Endothelial cell of umbilical vein (primary cell): ENCODE data around the gene RPLP2. TPM values are rescaled to one million over a fixed set of nuclear protein-coding genes. Genes with fewer than 3 reads are reported as not detected.

Source experiments
- BruUV-seq: library from RNA; stranded (reverse); fragments of 400-500 nt; replicated peaks from 2 replicates; lab custom pipeline; 2021; lab: Mats Ljungman, UMichigan
- CTCF ChIA-PET: fragments of 300-600, 350-600 bp; sonication (Branson Sonifier 250); formaldehyde crosslinking; loops from one replicate; lab custom pipeline; 2021; ENCODE audit warnings: antibody characterized with exemption, inconsistent platforms; lab: Charles Lee
- POLR2A ChIA-PET: fragments of 300-600, 350-600 bp; sonication (Branson Sonifier 250); formaldehyde crosslinking; loops from one replicate; lab custom pipeline; 2021; ENCODE audit warnings: antibody characterized with exemption, inconsistent platforms; lab: Charles Lee
- DNase-seq: peaks from one replicate; pipeline ENCODE4 v3.0.0-alpha.2; 2011; ENCODE audit warnings: low read depth, low spot score
- FAIRE-seq: peaks from 2 replicates; lab custom pipeline; 2011; peaks lifted over from hg19 to GRCh38; lab: Jason Lieb, UNC
- H2AFZ ChIP-seq: 2 replicates; pipeline ENCODE4 v1.6.0; 2012; ENCODE audit warnings: low read depth, low read length, control low read depth, inconsistent platforms
- H3K27ac ChIP-seq: 2 replicates; pipeline ENCODE4 v1.5.1; 2011; ENCODE audit warnings: low read depth, mild to moderate bottlenecking, control low read depth, low read length, moderate library complexity; ENCODE audit not compliant: insufficient read depth
- H3K27me3 ChIP-seq, 2 experiments: 2 replicates each; pipeline versions ENCODE4 v1.6.0 to v1.6.1; 2011; ENCODE audit warnings: low read length in 2 of 2, mixed read lengths in 1 of 2; ENCODE audit not compliant: control insufficient read depth in 2 of 2, insufficient read depth in 2 of 2
- H3K36me3 ChIP-seq, 2 experiments: 2 replicates in 1 of 2; 3 replicates in 1 of 2; pipeline ENCODE4 v1.5.1; 2011; ENCODE audit warnings: low read length in 2 of 2, mild to moderate bottlenecking in 1 of 2, moderate library complexity in 1 of 2; ENCODE audit not compliant: control insufficient read depth in 2 of 2, insufficient read depth in 2 of 2; ENCODE audit errors: extremely low read depth in 1 of 2
- H3K4me1 ChIP-seq: 3 replicates; pipeline ENCODE4 v1.5.1; 2011; ENCODE audit warnings: mild to moderate bottlenecking, low read length; ENCODE audit not compliant: control insufficient read depth, insufficient read depth; ENCODE audit errors: extremely low read depth
- H3K4me2 ChIP-seq: 2 replicates; pipeline ENCODE4 v1.6.1; 2011; ENCODE audit warnings: low read length, control low read depth, mixed read lengths; ENCODE audit not compliant: insufficient read depth
- H3K4me3 ChIP-seq, 3 experiments: fragments of 200-600 bp in 1 of 3; sonication (generic), shearing (Covaris generic) in 1 of 3; replicated peaks in 1 of 3; 2 replicates each; pipeline ENCODE4 v1.5.1; 2011 to 2016; ENCODE audit warnings: control low read depth in 3 of 3, low read length in 3 of 3, mild to moderate bottlenecking in 2 of 3, inconsistent platforms in 1 of 3, low read depth in 1 of 3, moderate library complexity in 1 of 3; ENCODE audit not compliant: insufficient read depth in 1 of 3
- H3K79me2 ChIP-seq: 2 replicates; pipeline ENCODE4 v1.6.0; 2012; ENCODE audit warnings: low read length, inconsistent platforms; ENCODE audit not compliant: control insufficient read depth, insufficient read depth
- H3K9ac ChIP-seq: replicated peaks from 2 replicates; pipeline ENCODE3; 2011; ENCODE audit warnings: low read length, control low read depth; ENCODE audit not compliant: insufficient read depth; ENCODE audit errors: extremely low read depth
- H3K9me1 ChIP-seq: replicated peaks from 3 replicates; pipeline ENCODE4 v1.6.0; 2011; ENCODE audit warnings: mild to moderate bottlenecking, low read length; ENCODE audit not compliant: control insufficient read depth, insufficient read depth; ENCODE audit errors: extremely low read depth
- H3K9me3 ChIP-seq: replicated peaks from 2 replicates; pipeline ENCODE4 v1.5.1; 2012; ENCODE audit warnings: low read length, inconsistent platforms; ENCODE audit not compliant: control insufficient read depth, insufficient read depth
- H4K20me1 ChIP-seq: replicated peaks from 2 replicates; pipeline ENCODE3; 2011; ENCODE audit warnings: mild to moderate bottlenecking, low read length; ENCODE audit not compliant: control insufficient read depth, insufficient read depth; ENCODE audit errors: extremely low read depth
- CTCF ChIP-seq, 2 donors: IDR thresholded peaks; 1 replicate in 1 of 2; 2 replicates in 1 of 2; pipeline ENCODE4 v1.5.1; 2011; ENCODE audit warnings: low read length in 2 of 2, mild to moderate bottlenecking in 2 of 2, moderate library complexity in 2 of 2, control low read depth in 1 of 2, inconsistent platforms in 1 of 2, low read depth in 1 of 2; ENCODE audit not compliant: insufficient read depth in 1 of 2; ENCODE audit errors: extremely low read depth in 1 of 2
- EZH2 ChIP-seq: IDR thresholded peaks from 2 replicates; pipeline ENCODE4 v1.6.1; 2012; ENCODE audit warnings: borderline replicate concordance, low read depth, mild to moderate bottlenecking, moderate library complexity, low read length, inconsistent platforms; ENCODE audit not compliant: severe bottlenecking
- FOS ChIP-seq: IDR thresholded peaks from 2 replicates; pipeline ENCODE4 v1.6.1; 2011; ENCODE audit warnings: mild to moderate bottlenecking, low read length, moderate library complexity, borderline replicate concordance; ENCODE audit not compliant: insufficient read depth
- GATA2 ChIP-seq: IDR thresholded peaks from 2 replicates; pipeline ENCODE4 v1.7.0; 2011; ENCODE audit warnings: low read depth, mild to moderate bottlenecking, moderate library complexity, mixed read lengths, low read length; ENCODE audit not compliant: insufficient read length, insufficient read depth
- JUN ChIP-seq: IDR thresholded peaks from 2 replicates; pipeline ENCODE4 v1.6.1; 2011; ENCODE audit warnings: borderline replicate concordance, low read depth; ENCODE audit not compliant: insufficient read length, insufficient read depth
- MAX ChIP-seq: IDR thresholded peaks from 2 replicates; pipeline ENCODE4 v1.6.1; 2011; ENCODE audit not compliant: insufficient read depth, insufficient read length
- MYC ChIP-seq: IDR thresholded peaks from one replicate; pipeline ENCODE4 v1.6.1; 2011; ENCODE audit warnings: mild to moderate bottlenecking, low read depth, low read length
- POLR2A ChIP-seq: IDR thresholded peaks from 2 replicates; pipeline ENCODE4 v1.6.1; 2012; ENCODE audit warnings: low read depth, mild to moderate bottlenecking, control low read depth, low read length
- POLR2AphosphoS5 ChIP-seq: IDR thresholded peaks from 2 replicates; pipeline ENCODE4 v1.6.1; 2012; ENCODE audit warnings: low read depth, mild to moderate bottlenecking, control low read depth, low read length, moderate library complexity; ENCODE audit not compliant: insufficient read depth
- dilution Hi-C: fragments of 300-500 bp; cut with MboI; formaldehyde crosslinking; loops from one replicate; pipeline ENCODE4 v1.15.0; 2019; ENCODE audit warnings: low sequenced_read_pairs; ENCODE audit not compliant: extremely low pct_ligation_motif_present
- intact Hi-C: fragments of 100-400 bp; cut with micrococcal nuclease; formaldehyde crosslinking; loops from one replicate; pipeline ENCODE4 v1.10.0; 2022
- polyA plus RNA-seq, 4 experiments: library from polyadenylated mRNA; depleted of rRNA in 3 of 4; stranded (reverse) in 3 of 4; unstranded in 1 of 4; fragments of >200 nt; gene quantifications; 2 replicates each; pipeline versions ENCODE4 v1.2.1 to v1.2.3, GENCODE V29; 2011 to 2012; ENCODE audit warnings: missing spikeins in 1 of 4
- total RNA-seq: library from RNA; stranded (reverse); gene quantifications from 2 replicates; pipeline ENCODE4 v1.2.3, GENCODE V29; 2021

Gene RPLP2
- total and polyA plus RNA-seq, 2 donors (not counting 3 experiments of a cell fraction or from before 2014, with no cell fraction given) = 1,579 to 1,739 TPM

DNA sequence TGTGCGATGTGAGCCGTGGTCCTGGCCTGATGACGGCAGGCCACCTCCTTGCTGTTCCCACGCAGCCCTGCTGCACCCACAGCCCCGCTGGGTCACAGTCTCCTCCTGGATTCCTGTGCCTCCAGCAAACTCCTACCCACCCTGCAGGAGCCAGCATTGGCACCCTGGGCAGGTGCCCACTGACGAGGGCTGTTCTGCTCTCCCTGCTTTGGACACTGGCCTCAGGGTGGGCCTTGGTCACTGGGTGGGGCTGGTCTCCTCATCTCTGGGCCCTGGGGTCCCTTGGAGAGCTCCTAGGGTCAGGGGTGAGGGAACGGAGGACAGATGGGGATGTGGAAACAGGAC, 45.5 kb downstream of the RPLP2 start:
- POLR2A ChIA-PET = no interaction called here

More for the DNA sequence above, 45.5 kb downstream of the RPLP2 start:
- Histone ChIP-seq H3K27ac (no peak overlapping the region), H2AFZ (no peak overlapping the region), H3K9me1 (no peaks in the 10 kb centered on the region), H3K79me2 (no peaks in the 10 kb centered on the region), H3K4me2 (no peak overlapping the region), H3K9me3 (no peaks in the 10 kb centered on the region), H3K4me1 (no peaks in the 10 kb centered on the region), H4K20me1 (no peaks in the 10 kb centered on the region), H3K9ac (no peak overlapping the region), H3K27me3 (no peaks in the 10 kb centered on the region), H3K4me3 (no peak overlapping the region), H3K36me3 (no peaks in the 10 kb centered on the region)
- BruUV-seq = no TSS peak
- FAIRE-seq = no peak
- dilution Hi-C loops (no loop called here), intact Hi-C loops (no loop called here)
- CTCF ChIA-PET = interaction anchor here (0.9 kb wide), 1 partner anchor 13 kb away, joined by 3 read pairs; no protein-coding TSS in a partner anchor
- TF ChIP-seq EZH2 (no peak), CTCF (IDR thresholded peaks at IDR 0.05; ENCODE audit: extremely low read depth in 1 of 2, insufficient read depth in 1 of 2, low read depth in 1 of 2, low read length in 2 of 2) (no peak), MAX (no peak), GATA2 (no peak), MYC (no peak), FOS (no peak), JUN (no peak), POLR2AphosphoS5 (no peak), POLR2A (no peak)
- no peak for DNase-seq
